Activated CD4-positive, CD25-positive, alpha-beta regulatory T cell treated with anti-CD3 and anti-CD28 coated beads, Interleukin-2, amount 50 U/mL, for 24 hours (primary cell): ENCODE data around the gene MACF1.
A peak's percentile ranks its signal among the peaks of the same experiment; 100 is the strongest.

Source experiments
- ATAC-seq, 2 donors: fragments of 150-1000 bp; cut with Tn5 transposase; one replicate each; pipeline ENCODE4 v1.10.0; 2021; ENCODE audit warnings: mild to moderate bottlenecking in 1 of 2, moderate library complexity in 1 of 2

MACF1 gene

DNA sequence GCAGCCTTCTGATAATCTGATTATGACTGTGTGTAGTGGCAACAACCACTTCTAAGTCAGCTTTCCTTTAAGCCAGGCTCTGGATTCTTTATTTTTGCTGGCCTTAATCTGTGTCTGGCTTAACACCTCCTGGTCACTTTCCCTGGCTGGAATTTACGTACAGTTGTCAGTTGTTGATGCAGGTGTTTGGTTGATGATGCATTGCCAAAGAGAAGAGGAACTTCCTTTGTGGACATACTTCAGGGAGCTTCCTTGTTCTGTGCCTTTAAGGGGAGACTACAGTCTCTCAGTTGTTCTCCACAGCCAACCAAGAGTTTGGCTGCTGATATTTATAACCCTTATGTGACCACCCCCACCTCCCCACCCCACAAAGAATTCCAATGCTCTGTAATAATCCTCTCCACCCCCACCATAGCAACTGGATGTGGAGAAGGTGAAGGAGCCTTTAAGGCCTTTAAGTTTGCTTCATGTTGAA, 190.9 kb downstream of the MACF1 start:
- ATAC-seq = no peak

- no peak for ATAC-seq
Measured at GRCh38 chr1:39396671-39397070, 192.2 kb downstream of the MACF1 start.

- no peak for ATAC-seq
Measured at GRCh38 chr1:39397487-39397886, 193.0 kb downstream of the MACF1 start.

- peak; percentile 60 to 67 for ATAC-seq
Measured at GRCh38 chr1:39398278-39399021, 194.0 kb downstream of the MACF1 start.

DNA sequence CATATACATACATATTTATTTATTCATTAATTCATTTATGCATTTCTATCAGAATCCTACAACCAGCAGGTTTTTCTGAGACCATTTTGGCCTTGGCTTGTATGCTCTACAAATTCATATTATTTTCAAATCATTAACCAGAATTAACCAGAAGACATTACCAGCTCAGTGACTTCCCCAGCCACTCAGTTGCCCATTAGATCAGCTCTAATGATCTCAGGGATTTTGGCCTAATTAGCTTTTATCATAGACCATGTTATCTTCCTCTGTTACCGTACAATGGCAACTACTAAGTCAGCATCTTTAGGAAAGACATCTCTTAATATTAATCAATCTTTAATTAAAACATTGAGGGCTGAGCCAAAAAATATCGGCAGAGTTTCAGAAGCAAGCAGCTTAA, 196.6 kb downstream of the MACF1 start:
- no peak for ATAC-seq

- no peak for ATAC-seq
Measured at GRCh38 chr1:39404876-39405275, 200.4 kb downstream of the MACF1 start.

GRCh38 chr1:39405358-39405757, 200.9 kb downstream of the MACF1 start:
- ATAC-seq = no peak

GRCh38 chr1:39406533-39407450, 202.3 kb downstream of the MACF1 start:
- ATAC-seq = no peak

- ATAC-seq = no peak
Measured at GRCh38 chr1:39407510-39407895, 203.0 kb downstream of the MACF1 start.

- ATAC-seq = no peak
Measured at GRCh38 chr1:39407896-39408640, 203.6 kb downstream of the MACF1 start.

DNA sequence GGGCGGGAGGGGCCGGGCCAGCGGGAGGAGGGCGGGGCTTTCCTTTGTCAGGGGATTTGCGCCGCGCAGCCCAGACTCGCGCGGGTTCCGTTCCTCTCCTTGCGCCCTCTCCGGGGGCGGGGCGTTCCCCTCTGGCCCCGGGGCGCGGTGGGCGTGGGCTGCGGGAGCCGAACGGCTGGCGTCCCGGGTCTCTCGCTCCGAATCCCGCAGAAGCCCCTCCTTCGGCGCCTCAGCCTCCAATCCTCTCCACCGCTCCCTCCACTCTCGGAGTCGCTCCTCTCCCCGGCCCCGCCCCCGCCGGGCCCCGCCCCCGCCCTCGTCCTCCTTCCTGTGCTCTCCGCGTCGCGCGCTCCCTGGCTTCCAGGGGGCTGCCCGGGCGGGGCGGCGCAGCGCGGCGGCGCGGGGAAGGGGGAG, 204.2 kb downstream of the MACF1 start:
- peak; percentile 86 to 87 for ATAC-seq

DNA sequence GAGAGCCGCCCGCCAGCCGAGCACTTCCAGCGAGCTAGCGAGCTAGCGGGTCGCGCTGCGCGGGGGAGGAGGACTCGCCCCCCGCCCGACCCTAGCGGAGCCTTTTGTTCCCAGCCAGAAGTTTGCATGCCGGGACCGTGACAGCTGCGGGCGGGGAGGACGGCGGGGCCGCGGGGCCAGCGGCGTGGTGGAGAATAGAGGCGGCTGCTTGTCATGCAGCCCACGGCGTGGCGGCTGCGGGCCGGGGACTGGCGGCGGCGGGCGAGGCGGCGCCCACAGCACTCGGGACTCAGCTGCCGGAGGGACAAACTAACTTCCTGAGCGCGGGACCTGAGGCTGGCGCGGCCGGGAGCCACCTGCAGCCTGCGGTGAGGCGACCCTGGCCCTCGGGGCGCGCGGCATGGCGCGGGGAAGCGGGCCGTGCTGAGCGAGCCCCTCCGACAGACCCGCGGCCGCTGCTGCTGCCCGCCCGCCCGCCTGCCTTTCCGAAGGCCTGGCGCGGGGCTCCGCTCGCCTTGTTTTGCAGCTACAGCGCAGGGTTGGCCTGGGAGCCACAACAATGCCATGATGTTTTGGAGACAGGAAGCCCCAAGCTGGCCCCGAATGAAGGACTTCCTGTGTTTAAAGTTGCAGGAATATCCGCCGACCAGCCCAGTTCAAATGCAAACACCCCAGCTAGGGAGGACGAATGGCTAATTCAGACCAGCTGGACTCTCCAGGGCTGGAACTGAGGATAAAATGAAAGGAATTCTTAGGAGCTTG, 204.7 kb downstream of the MACF1 start:
- peak in 1 of 2 donors; percentile 33 for ATAC-seq

DNA sequence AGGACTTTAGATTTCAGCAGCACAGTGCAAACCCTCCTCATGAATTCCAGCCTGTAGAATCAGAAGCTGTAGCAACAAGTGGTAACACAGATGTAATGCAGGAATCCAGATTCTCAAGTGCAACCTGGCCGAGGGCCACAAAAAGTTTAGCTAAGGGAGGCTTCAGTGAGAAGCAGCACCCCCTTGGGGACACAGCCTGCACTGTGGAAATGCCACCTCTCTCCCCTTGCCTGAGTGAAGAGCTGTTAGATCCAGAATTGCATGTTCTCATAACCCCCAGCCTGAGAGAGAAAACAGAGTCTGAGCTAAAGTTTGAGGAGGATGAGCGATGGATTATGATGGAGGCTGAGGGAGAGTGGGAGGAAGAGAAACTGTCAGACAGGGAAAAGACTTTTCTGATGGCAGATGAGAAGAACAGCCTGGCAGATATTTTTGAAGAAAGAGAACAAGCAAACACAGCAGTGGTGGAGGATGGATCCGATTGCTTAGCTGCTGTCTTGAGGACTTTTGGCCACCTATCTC, 206.5 kb downstream of the MACF1 start:
- peak; percentile 18 to 37 for ATAC-seq

GRCh38 chr1:39411526-39412478, 207.3 kb downstream of the MACF1 start:
- ATAC-seq = no peak

- no peak for ATAC-seq
Measured at GRCh38 chr1:39412892-39413291, 208.4 kb downstream of the MACF1 start.

DNA sequence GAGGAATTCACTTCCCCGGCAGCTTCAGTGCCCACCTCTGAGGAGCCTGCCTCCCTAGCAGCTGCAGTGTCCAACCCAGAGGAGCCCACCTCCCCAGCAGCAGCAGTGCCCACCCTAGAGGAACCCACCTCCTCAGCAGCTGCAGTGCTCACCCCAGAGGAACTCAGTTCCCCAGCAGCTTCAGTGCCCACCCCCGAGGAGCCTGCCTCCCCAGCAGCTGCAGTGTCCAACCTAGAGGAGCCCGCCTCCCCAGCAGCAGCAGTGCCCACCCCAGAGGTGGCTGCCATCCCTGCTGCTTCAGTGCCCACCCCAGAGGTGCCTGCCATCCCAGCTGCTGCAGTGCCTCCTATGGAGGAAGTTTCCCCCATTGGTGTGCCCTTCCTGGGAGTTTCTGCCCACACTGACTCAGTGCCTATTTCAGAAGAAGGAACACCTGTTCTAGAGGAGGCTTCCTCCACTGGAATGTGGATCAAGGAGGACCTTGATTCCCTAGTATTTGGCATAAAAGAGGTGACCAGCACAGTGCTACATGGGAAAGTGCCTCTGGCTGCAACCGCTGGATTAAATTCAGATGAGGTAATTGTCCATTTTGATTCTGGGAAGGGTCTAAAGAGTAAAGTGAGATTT, 209.5 kb downstream of the MACF1 start:
- ATAC-seq = no peak

GRCh38 chr1:39415553-39415952, 211.1 kb downstream of the MACF1 start:
- no peak for ATAC-seq

DNA sequence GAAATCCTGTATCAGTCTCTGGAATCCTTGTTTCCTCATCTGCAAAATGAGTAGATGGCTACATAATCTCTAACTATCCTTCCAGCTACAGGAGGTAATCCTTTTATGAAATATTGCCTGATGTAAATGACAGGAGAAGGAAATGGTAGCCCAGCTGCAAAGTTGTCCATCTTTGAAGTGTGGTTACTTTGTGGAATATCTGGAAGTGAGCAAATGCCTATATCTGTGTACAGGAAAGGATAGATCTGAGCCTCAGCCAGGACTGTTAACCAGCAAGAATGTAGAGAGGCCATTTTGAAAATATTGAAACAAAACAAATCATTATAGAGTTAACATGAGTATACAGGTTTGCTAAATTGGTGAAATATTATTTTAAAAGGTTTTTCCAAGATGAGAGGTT, 212.1 kb downstream of the MACF1 start:
- ATAC-seq = no peak

- ATAC-seq = no peak
Measured at GRCh38 chr1:39418236-39418635, 213.7 kb downstream of the MACF1 start.

GRCh38 chr1:39420493-39420892, 216.0 kb downstream of the MACF1 start:
- ATAC-seq = no peak
